GM19324 (cell line): ENCODE results near the gene MINDY1.

Experiments used
- ATAC-seq: cut with Tn5 transposase; IDR thresholded peaks from one replicate; pipeline ENCODE4 v1.9.1; 2021; ENCODE audit warnings: mild to moderate bottlenecking, moderate library complexity; ENCODE audit not compliant: unreplicated experiment, low FRiP score

MINDY1 gene

DNA sequence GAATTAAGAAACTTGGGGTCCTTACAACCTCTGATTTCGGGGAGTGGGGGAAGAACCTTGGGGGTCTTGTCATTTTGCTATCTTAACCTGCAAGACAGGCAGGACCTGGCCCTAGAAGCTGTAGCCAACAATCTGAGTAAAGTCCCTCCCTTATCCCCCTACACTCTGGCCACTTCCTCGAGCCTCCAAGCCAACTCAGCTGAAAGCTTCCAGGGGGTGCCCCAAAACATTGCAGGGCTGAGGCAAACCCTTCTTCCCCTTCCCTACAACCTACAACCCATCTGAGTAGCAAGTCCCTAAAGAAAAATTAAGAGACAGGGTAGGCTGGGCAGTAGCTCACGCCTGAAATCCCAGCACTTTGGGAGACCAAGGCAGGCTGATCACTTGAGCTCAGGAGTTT, 37.1 kb downstream of the MINDY1 start:
- ATAC-seq, result no peak

DNA sequence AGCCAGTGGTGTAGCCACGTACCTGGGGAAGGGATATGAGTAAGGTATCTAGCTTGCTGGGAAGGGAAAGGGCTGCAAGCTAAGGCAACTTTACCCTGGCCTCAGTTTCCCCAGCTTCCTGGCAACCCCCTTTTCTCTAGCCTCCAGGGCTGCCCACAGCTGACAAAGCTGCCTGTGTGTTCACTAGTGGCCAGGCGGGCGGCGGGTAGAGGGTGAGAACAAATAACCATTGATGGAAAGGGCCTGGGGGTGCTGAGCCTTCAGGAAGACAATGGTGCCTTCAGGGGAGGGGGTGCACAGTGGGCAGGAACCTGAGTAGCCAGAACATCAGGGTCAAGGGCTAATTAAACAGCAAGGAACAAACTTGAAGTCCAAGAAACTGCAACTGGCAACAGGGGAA, 38.2 kb downstream of the MINDY1 start:
- ATAC-seq, result no peak

DNA sequence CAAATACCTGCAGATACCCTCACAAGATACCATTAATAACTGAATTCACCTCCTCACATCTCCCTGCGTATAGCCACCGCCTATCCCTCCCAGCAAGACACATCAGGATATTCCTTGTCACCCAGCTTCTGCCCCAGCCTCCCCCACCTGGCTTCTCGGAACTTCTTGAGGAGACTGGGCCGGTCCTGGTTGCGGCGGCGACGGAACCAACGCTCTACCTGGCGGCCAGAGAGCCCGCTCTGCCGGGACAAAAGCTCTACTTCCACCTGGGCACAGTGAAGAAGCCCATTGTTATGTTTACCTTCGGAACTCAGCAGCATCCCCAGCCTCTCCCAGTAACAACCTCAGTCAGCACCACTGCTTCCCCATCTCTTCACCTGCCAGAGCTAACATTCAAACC, 38.8 kb downstream of the MINDY1 start:
- ATAC-seq, result no peak

DNA sequence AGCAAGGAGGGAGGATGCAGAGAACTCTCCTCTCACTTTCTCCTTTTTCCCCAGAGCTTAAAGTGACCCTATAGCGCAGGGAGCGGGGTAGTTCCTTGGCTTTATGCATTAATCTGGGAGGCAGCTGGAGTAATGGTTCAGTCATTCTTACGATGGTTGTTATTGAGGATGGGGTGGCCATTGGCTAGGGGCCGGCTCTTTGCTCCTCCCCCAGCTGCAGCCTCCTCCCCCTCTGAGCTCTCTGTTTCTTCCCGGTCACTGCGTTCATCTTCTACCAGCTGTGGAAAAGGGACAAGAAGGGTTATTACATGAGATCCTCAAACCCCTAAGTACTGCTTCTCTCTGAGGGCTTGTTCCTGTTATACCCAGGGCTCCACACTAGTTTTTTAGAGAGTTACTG, 40.7 kb downstream of the MINDY1 start:
- no peak for ATAC-seq

DNA sequence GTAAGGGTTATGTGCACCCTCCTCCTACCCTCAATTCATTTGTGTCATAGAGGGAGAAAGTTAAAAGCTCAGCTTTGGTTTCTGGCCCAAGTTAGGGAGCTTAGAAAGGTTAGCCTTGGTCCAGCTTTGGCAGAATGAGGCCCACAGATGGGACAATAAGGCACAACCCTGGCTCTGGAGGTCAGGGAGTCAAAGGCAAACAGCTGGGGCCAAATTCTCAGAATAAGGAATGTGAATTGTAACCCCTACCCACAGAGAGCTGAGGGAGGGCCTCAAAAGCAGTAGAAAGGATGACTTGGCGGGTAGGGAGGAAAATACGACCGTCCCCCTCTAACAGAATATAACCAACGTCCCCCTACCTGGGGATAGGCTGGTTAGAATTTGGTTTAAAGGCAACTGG, 41.1 kb downstream of the MINDY1 start:
- no peak for ATAC-seq

DNA sequence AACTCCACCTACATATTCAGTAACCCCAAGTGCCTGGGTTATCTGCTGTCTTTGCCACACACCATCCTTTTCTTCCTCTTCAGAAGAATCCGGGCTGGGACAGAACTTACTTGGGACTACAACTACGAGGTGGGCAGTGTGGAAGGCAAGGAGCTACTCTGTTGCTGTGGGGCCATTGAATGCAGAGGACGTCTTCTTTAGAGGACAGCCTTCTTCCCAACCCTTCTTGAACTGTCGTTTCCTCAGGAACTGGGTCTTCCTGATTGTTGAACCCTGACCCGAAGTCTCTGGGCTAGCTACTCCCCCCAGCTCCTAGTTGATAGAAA, 42.6 kb downstream of the MINDY1 start:
- no peak for ATAC-seq

DNA sequence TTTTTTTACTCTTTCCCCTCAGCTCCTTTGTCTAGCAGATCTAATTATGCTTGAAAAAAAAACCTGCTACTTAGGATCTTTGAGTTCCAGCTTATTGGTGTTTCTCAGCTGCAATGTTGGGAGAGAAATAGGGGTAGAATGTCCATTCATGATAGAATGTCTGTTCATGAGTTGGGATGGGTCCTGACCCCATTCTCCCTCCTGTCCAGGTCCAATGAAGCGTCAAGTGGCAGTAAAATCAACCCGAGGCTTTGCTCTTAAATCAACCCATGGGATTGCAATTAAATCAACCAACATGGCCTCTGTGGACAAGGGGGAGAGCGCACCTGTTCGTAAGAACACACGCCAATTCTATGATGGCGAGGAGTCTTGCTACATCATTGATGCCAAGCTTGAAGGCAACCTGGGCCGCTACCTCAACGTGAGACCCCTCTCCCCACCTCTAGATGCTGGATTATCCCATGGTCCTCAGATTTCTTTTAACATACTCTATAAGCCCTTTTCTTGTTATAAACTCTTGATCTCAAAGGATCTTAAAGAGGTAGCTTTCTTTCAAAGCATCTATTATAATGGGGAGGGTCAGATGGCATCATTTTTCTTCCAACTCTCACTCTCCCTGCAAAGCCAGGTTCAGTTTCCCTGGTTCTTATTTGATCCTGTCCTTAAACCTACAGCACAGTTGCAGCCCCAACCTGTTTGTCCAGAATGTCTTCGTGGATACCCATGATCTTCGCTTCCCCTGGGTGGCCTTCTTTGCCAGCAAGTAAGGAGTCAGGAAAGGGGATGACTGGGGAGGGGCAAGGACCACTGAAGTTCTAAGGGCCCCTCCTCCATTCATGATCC, 43.2 kb downstream of the MINDY1 start:
- no peak for ATAC-seq

DNA sequence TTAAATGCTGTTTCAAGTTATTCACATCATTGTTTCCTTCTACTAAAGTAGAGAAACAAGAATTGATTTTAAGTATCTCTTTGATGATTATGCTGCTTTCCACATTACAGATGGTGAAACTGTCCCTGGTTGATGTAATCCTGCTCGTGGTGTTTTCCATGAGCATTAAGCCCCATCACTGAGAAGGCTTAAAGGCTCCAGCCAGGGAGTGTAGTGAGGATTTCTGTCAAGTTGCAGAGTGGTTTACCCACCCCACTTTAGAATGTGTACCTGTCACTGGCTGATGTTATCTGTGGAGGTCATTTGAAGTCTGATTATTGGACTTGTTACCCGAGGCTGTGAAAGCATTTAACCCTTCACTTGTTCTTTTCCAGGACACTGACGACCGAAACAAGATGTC, 44.9 kb downstream of the MINDY1 start:
- no peak for ATAC-seq

DNA sequence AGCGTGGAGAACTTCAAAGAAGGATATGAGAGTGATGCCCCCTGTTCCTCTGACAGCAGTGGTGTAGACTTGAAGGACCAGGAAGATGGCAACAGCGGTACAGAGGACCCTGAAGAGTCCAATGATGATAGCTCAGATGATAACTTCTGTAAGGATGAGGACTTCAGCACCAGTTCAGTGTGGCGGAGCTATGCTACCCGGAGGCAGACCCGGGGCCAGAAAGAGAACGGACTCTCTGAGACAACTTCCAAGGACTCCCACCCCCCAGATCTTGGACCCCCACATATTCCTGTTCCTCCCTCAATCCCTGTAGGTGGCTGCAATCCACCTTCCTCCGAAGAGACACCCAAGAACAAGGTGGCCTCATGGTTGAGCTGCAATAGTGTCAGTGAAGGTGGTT, 46.1 kb downstream of the MINDY1 start:
- ATAC-seq, result no peak

DNA sequence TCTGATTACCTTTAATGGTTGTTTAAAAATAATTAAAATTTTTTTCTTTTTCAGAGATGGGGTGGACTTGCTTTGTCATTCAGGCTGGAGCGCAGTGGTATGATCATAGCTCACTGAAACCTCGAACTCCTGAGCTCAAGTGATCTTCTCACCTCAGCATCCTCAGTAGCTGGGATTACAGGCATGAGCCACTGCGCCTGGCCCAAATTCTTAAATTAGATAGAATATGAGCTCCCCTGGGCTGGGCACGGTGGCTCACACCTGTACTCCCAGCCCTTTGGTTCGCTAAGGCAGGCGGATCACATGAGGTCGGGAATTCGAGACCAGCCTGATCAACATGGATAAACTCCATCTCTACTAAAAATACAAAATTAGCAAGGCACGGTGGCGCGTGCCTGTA, 49.0 kb downstream of the MINDY1 start:
- ATAC-seq, result no peak

DNA sequence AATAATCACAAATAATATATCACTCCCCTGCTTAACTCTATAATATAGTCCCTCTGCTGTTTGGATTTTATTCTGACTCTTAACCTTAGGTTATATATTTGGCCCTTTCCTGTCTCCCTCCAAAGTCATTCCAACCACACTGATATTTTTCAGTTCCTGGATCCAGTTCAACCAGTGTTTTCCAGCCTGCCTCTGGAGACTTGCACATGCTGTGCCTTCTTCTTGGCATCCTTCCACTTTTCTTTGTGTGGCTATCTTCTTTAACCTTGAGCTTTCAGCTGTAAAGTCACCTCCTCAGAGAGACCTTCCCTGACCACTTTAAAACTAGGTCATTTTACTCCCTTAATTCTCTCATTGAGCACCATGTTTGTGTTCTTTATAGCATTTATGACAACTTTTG, 51.4 kb downstream of the MINDY1 start:
- no peak for ATAC-seq

DNA sequence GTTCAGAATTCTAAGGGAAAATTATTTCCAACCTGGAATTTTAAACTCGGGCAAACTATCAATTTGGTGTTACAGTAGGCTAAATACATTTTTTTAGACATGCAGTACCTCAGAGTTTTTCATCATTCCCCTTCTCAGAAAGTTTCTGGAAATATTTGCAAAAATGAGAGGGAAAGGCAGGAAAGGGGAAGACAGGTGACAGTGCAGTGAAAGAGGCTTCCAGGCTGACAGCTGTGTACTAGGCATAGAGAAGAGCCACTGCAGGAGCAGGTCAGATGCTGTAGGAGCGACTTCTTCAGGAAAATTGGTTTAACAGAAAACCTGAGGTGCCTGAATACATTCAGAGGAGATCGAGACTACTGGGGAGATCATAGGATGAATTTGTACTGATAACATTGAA, 52.0 kb downstream of the MINDY1 start:
- no peak for ATAC-seq
